GM13976 (cell line): ENCODE results near the gene PTGR1.
"Not testable (repeated sequence)": the region's sequence is repeated elsewhere in the genome, so short reads cannot be mapped to it uniquely, and the experiment has no call there.

Source experiments
- DNase-seq: peaks from one replicate; pipeline ENCODE4 v3.0.0; 2012; ENCODE audit warnings: low spot score
- in situ Hi-C: fragments of 300-500 bp; cut with MboI; formaldehyde crosslinking; loops from one replicate; pipeline ENCODE4 v1.12.0; 2022; ENCODE audit warnings: low sequenced_read_pairs, mixed read lengths, inconsistent platforms; ENCODE audit not compliant: unreplicated experiment
- TF ChIP-seq, protein P1 (sequence below): IDR thresholded peaks from 2 replicates; pipeline ENCODE4 v1.5.1; 2012; ENCODE audit warnings: borderline replicate concordance, mild to moderate bottlenecking; ENCODE audit not compliant: insufficient read depth; ENCODE audit errors: extremely low read depth, missing control alignments, control extremely low read depth

Gene PTGR1

DNA sequence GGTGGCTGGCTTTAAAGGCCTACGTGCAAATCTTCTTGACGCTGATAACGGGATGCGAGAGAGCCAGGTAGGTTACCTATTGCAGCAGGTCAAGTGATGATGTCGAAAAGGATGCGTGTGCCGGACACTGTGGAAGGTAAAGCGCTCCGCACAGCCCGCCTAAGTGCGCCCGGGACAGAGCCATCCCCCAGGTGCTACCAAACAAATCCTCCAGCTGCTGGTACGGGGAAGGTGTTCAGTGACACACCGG, 31.4 kb upstream of the PTGR1 start:
- TF ChIP-seq, protein P1, sequence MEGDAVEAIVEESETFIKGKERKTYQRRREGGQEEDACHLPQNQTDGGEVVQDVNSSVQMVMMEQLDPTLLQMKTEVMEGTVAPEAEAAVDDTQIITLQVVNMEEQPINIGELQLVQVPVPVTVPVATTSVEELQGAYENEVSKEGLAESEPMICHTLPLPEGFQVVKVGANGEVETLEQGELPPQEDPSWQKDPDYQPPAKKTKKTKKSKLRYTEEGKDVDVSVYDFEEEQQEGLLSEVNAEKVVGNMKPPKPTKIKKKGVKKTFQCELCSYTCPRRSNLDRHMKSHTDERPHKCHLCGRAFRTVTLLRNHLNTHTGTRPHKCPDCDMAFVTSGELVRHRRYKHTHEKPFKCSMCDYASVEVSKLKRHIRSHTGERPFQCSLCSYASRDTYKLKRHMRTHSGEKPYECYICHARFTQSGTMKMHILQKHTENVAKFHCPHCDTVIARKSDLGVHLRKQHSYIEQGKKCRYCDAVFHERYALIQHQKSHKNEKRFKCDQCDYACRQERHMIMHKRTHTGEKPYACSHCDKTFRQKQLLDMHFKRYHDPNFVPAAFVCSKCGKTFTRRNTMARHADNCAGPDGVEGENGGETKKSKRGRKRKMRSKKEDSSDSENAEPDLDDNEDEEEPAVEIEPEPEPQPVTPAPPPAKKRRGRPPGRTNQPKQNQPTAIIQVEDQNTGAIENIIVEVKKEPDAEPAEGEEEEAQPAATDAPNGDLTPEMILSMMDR, result no peak
- in situ Hi-C loops, result no loop called here
- no peak for DNase-seq

DNA sequence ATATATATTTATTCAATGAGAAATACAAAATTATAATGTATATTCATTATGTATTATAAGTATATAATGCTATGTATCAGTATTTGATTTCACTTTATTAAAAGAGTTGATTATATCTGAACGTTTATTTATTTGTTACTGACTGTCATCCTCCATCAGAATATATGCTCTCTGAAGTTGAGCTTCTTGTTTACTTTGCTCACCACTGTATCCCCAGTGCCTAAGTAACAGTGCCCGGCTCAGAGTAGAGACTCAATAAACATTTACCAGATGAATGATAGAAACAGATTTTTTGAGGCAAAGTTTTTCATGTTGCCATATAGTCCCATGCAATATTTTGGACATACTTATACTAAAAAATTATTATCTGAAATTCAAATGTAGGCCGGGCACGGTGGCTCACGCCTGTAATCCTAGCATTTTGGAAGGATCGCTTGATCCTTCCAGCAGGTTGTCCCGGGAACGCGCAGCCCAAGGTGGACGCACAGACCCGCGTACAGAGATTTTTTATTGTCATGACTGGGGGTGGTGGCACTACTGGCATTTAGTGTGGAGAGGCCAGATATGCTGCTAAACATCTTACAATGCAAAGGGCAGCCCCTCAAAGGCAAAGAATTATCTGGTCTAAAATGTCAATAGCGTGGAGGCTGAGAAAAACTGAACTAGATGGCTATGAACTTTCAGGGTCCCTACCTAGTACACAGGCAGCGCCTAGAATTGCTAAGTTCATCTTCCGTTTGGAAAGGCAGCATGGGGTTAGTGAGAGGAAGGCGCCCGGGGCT, 30.9 kb upstream of the PTGR1 start:
- DNase-seq, result no peak
- in situ Hi-C loops, result no loop called here
- TF ChIP-seq, protein P1, result no peak

DNA sequence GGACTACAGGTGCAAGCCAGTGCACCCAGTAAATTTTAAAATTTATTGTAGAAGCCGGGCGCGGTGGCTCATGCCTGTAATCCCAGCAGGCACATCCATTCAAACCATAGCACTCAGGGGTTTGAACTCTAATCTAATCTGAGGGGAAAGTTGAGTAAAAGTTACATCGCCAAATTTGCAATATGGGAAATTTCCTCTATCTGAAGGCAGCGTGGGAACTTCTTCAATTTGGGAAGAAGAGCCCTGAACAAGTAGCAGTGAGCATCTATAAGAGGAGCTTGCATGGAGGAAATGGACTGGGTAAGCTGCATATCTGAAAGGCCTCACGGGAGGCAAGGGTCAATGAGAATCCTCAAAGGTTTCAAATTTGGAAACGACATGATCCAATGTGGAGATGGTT, 29.0 kb upstream of the PTGR1 start:
- in situ Hi-C loops, result no loop called here
- TF ChIP-seq, protein P1, result no peak
- no peak for DNase-seq

DNA sequence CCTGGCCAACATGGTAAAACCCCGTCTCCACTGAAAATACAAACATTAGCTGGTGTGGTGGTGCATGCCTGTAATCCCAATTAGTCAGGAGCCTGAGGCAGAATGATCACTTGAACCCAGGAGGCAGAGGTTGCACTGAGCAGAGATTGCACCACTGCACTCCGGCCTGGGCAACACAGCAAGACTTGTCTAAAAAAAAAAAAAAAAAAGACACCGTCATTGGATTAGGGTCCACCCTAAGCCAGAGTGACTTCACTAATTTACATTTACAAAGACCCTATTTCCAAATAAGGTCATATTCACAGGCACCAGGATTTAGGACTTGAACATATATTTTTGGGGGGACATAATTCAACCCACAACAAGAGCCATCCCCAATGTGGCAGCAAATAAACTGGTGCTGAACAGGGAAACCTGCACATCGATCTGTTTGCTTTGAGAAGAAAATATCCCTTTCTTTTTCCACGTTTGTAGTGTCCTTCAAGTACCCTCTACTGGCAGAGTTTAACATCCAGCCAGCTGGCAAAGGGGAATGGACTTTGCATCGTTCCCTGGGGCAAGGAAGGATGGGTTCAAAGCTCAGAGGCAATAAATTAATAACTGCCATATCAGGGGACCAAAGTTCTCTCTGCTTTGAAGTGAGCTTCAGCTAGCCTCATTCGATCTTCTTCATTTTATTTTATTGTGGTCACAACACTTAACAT, 28.0 kb upstream of the PTGR1 start:
- TF ChIP-seq, protein P1, result no peak
- DNase-seq, result no peak
- in situ Hi-C loops, result no loop called here

DNA sequence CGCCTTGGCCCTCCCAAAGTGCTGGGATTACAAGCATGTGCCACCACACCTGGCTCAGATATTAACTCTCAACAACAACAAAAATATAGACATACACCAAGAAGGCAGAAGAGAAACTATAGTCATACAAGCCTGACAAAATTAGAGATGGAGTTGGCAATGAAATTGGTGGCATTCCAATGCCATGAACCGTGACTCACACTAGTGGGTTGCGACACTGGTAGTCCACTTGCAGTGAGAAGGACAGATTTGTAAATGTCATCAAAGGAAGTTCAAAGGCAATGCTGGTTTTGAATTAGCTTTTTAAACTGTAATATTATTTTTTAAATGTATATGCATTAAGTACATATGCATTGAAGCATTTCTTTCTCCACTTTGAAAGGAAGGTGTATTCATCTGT, 23.2 kb upstream of the PTGR1 start:
- DNase-seq, result no peak
- TF ChIP-seq, protein P1, result no peak
- in situ Hi-C loops, result no loop called here

DNA sequence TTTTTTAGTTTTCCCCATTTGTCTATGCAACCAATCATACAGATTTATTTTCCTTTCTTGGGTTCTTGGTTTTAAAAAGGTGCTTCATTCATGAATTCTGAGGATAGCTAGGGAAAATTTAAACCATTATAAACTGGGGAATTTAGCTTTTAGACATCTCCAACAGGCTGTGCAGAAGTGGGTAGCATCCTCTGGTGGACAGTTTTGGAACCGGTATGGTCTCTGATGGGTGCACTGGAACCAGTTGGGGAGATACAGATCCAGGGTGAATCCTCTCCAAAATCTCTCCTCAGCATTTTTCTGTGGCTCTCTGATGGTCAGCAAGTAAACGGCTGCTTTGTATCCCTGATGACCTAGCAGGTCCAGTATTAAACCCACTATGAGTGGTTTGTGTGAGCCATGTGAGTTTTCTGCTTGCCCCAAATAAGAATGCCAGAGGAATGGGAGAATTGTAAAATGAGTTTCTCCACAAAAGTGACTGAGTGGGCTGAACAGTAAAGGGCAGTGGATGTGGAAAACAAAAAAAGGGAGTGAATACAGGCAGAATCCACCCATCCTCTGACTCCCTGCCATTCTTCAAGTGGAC, 22.5 kb upstream of the PTGR1 start:
- in situ Hi-C loops, result no loop called here
- peak; percentile 59 for DNase-seq
- TF ChIP-seq, protein P1, result peak; percentile 48

DNA sequence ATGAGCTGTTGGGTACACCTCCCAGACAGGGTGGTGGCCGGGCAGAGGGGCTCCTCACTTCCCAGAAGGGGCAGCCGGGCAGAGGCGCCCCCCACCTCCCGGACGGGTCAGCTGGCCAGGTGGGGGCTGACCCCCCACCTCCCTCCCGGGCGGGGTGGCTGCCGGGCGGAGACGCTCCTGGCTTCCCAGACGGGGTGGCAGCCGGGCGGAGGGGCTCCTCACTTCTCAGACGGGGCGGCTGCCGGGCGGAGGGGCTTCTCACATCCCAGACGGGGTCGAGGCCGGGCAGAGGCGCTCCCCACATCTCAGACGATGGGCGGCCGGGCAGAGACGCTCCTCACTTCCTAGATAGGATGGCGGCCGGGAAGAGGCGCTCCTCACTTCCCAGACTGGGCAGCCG, 17.9 kb upstream of the PTGR1 start:
- in situ Hi-C loops, DNase-seq: not testable (repeated sequence)
